Renal pelvis (tissue), 4 donors: ENCODE results near the gene NOXA1. TPM values are rescaled to one million over a fixed set of nuclear protein-coding genes. Genes with fewer than 3 reads are reported as not detected.
"Not testable (repeated sequence)": the region's sequence is repeated elsewhere in the genome, so short reads cannot be mapped to it uniquely, and the experiment has no call there.

Experiments used
- DNase-seq: peaks from one replicate; pipeline ENCODE4 v3.0.0-alpha.2; 2013
- polyA plus RNA-seq, 3 donors: library from polyadenylated mRNA; unstranded; fragments of 120-200 nt; gene quantifications; one replicate each; pipeline ENCODE4 v1.2.1, GENCODE V29; 2013; ENCODE audit not compliant: insufficient read length in 3 of 3

Gene NOXA1
- polyA plus RNA-seq, 3 donors = 6.7 to 12.3 (median 10.7) TPM

DNA sequence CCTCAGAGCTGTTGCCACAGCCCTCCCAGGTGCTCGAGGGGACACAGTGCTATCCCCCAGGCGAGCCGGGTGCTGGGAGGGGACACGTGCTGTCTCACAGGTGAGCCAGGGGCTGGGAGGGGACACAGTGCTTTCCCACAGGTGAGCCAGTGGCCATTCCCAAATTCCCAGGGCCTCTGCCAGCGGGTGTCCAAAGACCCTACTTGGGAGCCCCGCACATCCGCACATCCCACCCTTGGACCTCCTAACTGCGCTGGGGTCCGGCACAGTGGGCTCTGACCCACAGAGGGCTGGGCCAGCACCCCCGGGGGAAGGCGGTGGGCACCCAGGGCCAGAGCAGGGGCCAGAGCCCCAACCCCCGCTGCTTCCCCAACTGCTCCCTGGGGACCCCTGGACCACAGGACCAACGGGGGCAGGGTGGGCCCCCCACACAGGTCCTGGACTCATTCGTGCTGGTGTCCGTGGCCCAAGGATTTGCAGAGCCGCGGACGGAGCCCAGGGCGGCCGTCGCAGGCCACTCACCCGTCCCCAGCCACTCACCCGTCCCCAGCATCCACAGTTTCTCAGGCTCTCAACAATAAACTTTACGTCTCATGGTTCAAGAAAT lies 18.1 kb upstream of the NOXA1 start:
- DNase-seq = no peak

DNA sequence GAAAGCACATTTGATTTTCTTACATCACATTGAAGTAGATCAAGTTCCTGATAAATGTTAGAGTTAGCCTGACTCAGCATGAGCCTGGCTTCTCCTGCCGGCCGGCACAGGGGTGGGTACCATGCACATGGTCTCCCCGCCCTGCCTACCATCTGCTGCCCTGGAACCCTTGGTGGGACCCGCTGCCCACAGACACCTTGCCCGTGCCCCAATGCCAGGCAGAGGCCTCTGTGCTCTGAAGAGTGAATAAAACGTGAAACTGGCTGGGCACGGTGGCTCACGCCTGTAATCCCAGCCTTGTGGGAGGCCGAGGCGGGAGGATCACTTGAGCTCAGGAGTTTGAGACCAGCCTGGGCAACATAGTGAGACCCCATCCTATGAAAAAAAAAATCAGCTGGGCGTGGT lies 17.5 kb upstream of the NOXA1 start:
- DNase-seq = no peak

DNA sequence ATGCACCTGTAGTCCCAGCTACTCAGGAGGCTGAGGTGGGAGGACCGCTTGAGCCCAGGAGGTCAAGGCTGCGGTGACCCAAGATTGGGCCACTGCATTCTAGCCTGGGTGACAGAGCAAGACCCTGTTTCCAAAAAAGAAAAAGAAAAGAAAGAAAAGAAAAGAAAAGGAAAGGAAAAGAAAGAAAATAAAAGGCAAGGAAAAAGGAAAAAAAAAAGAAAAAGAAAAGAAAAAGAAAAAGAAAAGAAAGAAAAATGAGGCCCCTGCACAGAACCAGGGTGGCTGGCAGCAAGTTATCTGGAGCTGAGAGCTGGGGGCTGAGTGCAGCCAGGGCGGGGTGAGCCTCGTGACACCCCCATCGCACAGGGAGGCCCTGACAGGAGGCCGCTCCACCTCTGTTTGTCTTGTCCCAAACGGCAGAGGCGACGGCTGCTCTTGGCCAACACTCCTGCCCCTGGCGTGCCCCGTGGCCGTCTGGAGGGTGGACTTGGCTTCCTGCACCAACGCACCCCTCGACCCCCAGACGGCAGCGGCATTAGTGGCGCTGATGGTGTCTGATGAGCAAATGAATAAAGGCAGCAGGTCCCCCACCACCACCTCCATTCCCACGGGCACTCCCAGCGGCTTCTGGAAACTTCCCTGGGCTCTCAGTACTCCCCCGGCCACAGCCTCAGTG lies 17.0 kb upstream of the NOXA1 start:
- no peak for DNase-seq

DNA sequence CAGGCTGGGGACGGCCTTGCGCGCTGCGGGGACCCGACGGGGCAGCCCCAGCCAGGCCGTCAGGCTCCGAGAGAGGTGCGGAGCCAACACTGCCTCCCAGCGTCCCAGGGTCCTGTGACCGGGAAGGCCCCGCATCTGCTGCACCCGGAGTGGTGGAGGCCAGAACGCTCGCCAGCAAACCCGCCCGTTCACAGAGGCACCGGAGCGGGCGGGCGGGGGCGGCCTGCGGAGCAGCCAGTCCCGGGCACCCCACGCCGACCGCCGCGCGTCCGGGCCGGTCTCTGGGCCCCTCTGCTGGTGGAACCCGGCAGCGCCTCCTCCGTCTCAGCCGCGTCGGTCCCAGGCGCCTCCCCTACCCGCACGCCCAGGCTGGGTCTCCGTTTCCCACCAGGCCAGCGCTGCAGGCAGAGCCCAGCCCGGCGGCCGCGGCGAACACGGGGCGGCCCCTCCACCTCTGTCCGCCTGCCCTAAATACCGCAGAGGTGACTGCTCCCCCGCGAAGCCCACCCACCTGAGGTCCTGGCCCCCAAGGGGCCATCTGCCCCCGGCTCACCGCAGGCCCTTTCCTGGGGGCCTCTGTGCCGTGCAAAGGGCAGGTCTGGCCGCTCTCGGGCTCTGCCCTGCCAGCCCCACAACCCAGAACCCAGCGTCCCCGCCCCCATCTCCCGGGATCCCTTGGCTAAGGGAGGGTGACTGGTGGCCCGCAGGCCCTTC lies 16.2 kb upstream of the NOXA1 start:
- DNase-seq = peak; percentile 67

DNA sequence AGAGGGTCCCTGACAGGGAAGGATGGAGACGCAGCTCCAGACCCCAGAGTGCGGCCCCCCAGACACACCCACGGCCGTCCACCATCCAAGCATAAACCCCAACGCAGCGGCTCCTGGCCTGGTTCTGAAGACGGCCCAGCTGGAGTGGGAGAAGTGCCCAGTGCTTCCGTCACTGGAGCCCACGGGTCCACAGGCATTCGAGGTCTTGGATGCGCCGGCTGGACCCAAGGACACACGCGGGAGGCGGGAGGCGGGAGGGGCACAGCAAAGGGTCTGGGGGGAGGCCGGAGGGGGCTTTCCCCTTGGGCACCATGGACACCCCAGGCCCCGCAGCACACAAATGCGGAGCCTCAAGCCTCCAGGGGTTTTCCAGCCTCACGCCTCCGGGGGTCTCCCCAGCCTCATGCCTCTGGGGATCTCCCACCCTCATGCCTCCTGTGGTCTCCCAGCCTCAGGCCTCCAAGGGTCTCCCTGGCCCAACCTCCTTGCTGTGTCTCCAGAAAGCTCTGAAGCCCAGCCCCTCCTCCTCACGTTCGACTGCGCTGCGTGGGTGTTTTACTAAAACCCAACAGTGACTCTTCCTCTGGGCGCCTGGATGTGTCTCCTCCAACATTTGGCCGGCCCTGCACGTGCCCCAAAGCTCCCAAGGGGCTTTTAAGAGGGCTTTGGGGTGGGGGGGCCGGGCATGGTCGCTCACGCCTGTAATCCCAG lies 15.4 kb upstream of the NOXA1 start:
- DNase-seq = no peak

DNA sequence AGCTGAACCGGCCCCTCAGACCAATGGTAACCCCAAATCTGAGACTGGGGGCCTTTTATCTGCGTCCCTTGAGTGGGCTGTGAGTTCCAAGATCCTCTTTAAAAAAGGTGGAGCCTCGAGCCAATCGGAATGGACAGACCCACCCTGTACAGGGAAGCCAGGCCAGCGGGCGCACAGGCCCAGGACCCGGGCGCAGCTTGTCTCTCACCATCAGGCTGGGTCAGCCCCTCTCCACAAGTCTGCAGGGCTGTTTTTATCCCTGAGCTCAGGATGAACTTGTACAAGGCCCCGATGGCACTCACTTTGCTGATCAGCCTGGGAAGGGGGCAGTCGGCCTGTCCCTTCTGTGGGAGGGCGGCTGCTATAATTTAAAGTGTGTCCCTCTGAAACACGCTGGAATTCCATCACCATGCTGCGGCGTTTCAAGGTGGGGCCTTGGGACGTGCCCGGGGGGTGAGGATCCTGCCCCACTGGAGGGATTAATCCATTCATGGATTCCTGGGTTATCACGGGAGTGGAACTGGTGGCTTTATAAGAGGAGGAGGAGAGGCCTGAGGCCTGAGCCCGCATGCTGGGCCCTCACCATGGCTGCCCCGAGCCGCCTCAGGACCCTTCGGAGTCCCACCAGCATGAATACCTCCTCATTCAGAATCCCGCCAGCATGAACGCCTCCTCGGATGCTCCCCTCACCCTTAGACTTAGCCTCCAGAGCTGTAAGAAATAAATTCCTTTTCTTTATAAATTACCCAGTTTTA lies 14.4 kb upstream of the NOXA1 start:
- no peak for DNase-seq

DNA sequence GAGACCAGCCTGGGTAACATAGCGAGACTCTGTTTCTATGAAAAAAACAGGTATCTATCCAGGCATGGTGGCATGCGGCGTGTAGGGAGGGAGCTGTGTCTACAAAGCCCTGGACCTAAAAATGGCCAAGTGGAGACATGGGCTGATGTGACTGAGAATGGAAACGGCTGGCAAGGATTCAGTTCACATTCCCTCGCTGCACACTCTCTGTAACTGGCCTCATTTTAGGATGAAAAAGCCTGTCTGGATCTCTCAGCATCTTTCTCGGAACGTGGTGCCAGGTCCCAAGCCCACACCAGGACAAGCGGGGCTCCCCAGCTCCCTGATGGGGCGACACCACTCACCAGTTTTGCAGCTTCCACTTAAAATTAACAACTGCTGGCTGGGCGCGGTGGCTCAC lies 13.7 kb upstream of the NOXA1 start:
- no peak for DNase-seq

DNA sequence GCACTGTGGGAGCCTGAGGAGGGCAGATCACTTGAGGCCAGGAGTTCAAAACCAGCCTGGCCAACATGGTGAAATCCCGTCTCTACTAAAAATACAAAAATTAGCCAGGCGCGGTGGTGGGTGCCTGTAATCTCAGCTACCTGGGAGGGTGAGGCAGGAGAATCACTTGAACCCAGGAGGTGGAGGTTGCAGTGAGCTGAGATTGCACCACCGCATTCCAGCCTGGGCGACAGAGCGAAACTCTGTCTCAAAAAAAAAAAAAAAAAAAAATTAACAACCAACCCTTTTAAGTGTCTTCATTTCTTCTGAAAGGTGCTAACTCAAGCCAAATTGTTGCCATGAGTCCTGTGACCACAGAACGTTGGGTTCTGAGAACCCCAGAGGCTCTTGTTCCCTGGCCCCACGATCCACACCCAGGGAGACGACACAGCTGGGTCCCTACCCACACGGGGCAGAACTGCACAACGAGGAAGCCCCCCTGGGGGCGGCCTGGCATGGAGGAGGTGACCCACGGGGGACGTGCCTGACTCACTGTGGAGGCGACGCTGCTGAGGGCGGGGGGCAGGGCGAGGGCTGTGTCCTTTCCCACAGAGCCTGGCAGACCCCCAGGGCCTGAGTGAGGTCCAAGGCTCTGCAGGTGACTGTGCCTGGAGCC lies 12.8 kb upstream of the NOXA1 start:
- DNase-seq = not testable (repeated sequence)

DNA sequence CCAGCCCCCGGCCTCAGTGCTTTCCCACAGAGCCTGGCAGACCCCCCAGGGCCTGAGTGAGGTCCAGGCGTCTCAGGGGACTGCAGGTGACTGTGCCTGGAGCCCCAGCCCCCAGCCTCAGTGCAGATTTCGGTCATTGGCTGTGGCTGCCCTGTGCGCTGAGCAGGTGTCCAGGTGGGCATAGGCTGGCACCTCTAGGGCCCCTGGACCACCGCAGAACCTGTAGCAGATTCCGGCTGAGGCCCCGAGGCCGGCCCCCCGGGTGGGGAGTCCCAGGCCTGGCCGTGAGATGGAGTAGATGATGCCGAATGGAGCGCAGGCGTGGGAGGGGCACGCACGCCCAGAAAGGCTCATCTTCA lies 12.3 kb upstream of the NOXA1 start:
- no peak for DNase-seq

DNA sequence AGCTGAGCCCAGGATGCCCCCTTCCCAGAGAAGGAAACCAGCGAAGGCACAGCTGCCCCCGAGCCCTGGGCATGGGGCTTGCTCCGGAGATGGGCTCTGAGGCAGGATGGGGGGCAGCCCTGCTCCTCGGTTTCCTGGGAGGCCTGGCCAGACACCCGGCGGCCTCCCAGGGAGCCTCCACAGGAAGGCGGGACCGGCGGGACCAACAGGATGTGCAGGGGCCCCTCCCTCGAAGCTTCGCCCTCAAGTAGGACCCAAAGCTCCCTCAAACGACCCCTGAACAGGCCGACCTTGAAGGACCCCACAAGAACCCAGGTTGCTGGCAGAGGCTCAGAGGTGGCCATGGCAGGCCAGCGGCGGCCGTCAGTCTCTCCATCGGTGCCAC lies 11.9 kb upstream of the NOXA1 start:
- DNase-seq = no peak

DNA sequence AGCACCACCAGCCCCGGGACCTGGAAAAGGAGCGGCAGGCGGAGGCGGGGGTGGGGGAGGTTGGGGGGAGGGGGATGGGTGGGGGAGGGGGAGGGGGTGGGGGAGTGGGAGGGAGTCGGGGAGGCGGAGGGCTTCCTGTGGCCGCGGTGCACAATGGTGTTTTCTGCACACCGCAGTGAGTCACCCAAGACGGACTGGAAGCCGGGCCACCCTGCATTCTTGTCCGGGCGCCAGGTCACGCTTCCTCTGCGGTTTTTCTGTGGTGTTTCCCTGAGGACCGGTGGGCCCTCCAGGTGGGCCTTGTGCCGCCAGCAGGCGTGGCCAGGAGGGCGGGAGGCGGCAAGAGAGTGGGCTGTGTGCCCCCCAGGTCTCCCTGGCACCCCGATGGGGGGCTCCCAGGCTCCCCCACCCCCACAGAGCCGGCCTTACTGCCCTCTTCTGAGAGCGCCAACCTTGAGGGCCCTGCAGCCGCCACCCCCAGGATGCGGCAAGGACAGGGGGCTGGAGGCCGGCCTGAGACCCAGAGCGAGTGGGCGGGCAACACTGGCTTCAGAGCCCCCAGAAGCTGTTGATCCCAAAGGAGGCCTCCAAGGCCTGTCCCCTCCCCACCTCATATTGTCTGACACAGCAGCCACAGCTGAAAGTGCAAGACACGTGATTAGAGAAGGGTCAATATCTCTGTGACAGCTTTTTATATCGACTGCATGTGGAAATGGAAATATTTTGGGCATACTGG lies 11.4 kb upstream of the NOXA1 start:
- DNase-seq = no peak

DNA sequence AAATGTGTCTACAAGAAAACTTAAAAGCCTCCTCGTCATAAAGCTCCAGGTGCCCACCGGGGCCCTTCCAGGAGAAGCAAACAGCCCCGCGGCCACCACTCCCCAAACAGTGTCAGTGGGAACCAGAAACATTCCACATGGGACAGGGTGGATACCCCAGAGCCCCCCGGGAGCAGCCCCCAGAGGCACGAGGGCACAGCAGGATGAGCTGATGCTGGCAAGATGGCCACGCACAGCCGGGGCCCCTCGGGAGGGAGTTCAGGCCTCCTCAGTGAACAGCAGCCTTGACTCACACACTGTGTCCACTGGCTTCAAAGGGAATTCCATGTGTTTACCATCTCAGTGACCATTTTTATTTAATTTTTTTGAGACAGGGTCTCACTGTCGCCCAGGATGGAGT lies 10.8 kb upstream of the NOXA1 start:
- no peak for DNase-seq

DNA sequence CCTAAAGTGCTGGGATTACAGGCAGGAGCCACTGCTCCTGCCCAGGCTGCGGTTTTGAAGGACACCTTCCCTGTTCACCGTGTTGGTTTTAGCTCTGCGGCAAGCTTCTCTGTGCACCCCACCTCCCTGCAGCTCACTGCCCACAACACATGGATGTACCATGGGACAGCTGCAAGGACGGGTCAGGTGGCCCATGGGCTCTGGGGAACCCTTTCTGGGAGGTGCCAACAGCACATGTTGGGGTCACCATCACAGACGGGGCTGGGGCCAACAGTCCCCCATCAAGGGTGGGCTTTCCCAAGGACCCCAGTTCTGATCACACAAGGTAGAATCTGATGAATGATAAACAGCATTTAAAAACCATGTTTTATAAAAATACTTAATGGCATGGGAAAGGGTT lies 7.7 kb upstream of the NOXA1 start:
- no peak for DNase-seq

DNA sequence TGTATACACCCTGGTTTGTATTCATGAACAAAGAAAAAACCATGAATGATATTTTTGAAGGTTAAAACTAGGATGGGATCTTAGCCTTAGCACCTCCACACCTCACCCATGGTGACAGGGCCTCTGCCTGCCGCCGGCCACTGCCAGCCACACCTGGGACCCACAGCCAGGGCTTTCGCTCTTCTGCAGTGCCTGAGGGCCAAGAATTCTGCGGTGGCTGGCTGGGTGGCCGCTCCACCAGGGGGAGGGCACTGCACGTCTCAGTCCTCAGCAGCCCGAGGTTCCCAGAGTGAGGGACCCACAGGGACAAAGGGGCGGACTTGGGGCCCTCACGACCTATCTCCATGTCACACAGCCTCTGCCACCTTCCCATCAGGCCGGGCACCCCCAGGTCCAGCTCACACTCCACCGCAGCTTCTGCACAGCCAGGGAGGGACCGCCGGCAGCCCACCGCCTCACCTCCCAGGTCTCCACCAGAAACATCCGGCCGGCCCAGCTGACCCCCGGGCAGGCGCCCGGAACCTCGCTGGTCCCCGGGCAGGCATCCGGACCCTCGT lies 7.1 kb upstream of the NOXA1 start:
- DNase-seq = no peak

DNA sequence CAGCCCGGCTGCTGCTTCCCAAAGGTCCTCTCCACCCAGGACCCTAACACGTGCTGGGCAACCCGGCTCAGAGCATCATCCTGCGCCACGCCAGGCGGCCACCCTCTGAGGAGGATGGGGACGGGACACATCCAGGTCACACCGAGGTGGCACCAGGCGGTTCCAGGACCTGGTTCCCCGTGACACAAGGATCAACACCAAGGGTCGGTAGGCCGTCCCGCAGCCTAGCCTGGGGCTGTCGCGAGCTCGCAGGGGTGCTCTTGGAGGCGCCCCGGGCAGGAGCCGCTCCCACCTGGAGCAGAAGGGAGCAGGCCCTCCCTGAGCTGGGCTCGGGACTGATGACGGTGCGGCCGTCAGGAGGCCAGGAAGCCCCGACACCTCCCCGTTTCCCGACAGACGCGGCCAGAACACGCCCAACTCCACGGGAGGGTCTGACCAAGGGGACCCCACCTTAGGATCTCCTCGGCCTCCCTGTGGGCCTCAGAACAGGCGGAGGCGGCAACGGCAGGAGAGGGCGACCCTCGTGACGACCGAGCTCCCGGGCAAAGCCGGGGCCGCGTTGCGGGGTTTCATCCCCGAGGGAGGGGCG lies 6.5 kb upstream of the NOXA1 start:
- no peak for DNase-seq

DNA sequence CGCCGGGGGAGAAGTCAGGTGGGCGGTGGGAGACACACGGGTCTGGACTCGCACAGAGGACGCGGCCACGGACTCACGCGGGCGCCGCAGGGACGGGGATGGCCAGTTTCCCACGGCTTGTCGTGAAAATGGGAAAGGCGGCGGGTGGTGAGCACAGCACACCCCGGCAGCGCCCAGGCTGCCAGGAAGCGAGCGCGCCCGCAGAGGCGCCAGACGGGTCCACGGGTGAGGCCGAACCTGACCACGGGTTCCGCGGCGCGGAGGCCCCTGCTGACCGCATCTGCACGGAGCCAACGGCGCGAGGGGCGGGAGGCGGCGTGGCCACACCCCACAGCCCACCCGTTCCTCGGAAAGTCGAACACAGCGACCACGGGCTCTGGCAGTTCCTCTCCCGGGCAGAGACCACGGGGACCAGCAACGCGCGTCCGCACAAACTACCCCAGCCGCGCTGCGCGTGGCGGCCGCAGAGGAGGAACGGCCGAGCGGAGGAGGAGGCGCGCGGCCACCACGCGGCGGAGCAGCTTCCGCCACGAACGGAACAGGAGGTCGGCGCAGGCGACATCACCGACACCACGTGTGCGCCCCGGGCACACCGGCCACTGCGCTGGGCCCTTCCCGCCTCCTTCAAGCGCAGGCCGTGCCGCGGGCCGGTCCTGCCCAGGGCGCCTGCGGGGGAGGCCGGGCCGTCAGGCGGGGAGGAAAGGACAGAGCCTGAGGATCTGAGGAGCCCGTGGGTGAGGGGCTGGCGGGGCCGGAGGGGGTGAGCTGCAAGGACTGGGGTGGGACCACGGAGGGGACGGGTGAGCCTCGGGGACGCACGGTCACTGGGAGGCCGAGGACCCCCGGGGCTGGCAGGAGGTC lies 5.8 kb upstream of the NOXA1 start:
- no peak for DNase-seq

DNA sequence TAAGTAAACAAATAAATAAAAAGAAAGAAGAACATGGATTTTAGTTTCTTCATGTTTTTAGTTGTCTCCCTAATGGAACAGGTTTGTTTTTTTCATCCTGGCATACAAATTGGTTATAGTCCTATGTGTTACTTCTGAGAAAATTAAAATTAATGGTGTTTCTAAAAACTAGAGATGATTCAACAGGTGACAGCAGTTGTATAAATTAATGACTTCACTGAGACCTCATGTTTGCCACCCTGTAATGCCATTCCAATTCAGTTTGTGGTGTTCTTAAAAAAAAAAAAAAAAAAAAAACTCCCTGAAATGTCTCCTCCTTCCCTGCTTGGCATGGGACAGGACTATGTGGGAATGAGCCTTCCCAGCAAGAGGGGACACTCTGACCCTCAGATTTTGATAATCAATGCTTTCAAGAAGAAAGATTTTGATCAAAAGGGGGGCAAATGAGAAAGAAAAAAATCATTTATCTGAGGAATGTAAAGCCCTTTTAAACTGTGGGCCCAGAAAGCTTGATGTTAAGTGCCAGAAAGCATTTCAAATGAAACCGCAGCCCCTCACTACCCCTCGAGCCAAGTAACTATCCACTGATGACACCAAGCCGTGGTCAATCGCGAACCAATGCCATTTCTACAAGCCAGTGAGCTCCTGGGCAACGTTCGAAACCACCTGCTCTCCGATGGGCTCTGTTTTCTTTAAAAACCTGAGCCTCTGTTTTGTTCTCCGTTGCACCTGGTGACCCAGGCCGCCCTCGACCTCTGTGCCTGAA lies 1.2 kb upstream of the NOXA1 start:
- DNase-seq = no peak
